Motor neuron (in vitro differentiated cells): ENCODE results near the gene PHLDA1. TPM values are rescaled to one million over a fixed set of nuclear protein-coding genes. Genes with fewer than 3 reads are reported as not detected.

Experiments used
- ATAC-seq, 8 experiments: fragments of 200-7000 bp; cut with Tn5 transposase; replicated peaks in 6 of 8; 2 replicates each; pipeline ENCODE4 v1.8.0; 2021; ENCODE audit warnings: mild to moderate bottlenecking in 8 of 8, moderate library complexity in 8 of 8
- H3K27ac ChIP-seq, 2 donors: fragments of 250-450 bp; sonication (Bioruptor Pico); 2 replicates each; pipeline ENCODE4 v1.9.0; 2021; ENCODE audit warnings: antibody characterized with exemption in 2 of 2, mild to moderate bottlenecking in 2 of 2, moderate library complexity in 1 of 2
- H3K4me1 ChIP-seq, 2 donors: fragments of 250-450 bp; sonication (Bioruptor Pico); replicated peaks in 1 of 2; 2 replicates each; pipeline ENCODE4 v1.6.1; 2021; ENCODE audit warnings: antibody characterized with exemption in 2 of 2, mild to moderate bottlenecking in 2 of 2, moderate library complexity in 1 of 2
- H3K4me3 ChIP-seq, 5 donors: fragments of 250-450 bp; sonication (Bioruptor Pico); 2 replicates each; pipeline ENCODE4 v1.9.0; 2021; ENCODE audit warnings: antibody characterized with exemption in 5 of 5, mild to moderate bottlenecking in 5 of 5, moderate library complexity in 4 of 5
- WGBS, 10 experiments: fragments of 450-650 bp; shearing (Covaris generic); methylation state at CpG; one replicate each; pipeline ENCODE4 v1.0.0; 2022; 5-methylcytosine and 5-hydroxymethylcytosine counted together
- in situ Hi-C, 9 experiments: fragments of 400-800 bp; cut with MboI; loops; one replicate each; pipeline ENCODE4 v1.15.0; 2021; ENCODE audit warnings: low sequenced_read_pairs in 9 of 9, low pct_unique_long_range_greater_than_20kb in 2 of 9; ENCODE audit not compliant: unreplicated experiment in 9 of 9
- total RNA-seq, 8 experiments: library from RNA; unstranded; fragments of 300-600 nt; gene quantifications; 2 replicates each; pipeline versions ENCODE4 v1.2.3 to v1.2.4, GENCODE V29; 2022

Gene PHLDA1
- total RNA-seq, 8 experiments from 2014 or later, result 2.7 to 69.4 (median 16.5) TPM

DNA sequence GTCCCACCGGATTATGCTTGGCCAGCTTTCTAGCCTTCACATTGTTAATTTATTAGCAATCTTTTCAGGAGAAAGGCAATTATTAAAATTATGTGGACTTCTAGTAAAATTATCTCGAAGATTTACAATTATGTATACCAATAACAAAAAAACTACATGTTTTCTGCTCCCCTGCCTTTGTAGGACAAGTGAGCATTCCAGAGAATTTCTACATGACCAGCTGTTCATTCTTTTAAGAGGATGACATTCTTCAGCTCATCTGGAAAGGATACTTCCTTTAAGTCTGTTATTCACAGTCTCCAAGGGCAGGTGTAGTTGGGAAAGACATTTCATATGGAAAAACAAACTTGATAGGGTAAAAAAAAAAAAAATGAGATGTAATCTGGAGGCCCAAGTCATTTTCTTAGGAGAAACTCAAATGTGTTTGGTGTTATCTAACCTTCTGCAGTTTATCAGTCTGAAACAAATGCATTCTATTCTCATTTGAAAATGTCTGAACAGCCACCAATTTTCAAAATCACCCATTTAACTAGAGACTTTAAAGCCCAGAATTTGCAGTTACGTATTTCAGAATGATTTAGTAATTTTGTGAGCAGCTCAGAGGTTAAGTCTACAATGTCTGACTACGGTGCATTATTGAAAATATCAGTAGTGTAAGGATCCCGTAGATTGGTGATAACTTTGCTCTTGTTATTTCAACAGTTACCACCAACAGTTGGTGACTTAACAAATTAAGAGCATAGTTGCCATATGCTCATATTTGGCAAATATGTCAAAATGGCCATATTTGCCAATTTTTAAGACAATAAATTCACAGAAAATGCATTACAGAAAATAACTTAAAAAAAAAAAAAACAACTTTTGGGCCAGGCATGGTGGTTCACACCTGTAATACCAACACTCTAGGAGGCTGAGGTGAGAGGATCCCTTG is 1.8 kb upstream of the PHLDA1 start:
- no peak for ATAC-seq
- peaks cover 12 to 13% of the 10 kb centered on the region in 2 donors for H3K4me1 ChIP-seq
- peak overlapping the region; percentile 53 to 91 (median 60) for H3K4me3 ChIP-seq
- WGBS, 10 experiments, result 0 to 100% (median 71%) methylated on average over 1 to 5 of the region's 5 CpGs
- H3K27ac ChIP-seq, result no peak overlapping the region
- in situ Hi-C loops, result loop anchor here (10.0 to 25.0 kb wide), 3 partner anchors 471 to 499 kb away; no protein-coding TSS in a partner anchor

- Histone ChIP-seq H3K4me3 (peak overlapping the region; percentile 53 to 91 (median 60)), H3K4me1 (peaks cover 12 to 16% of the 10 kb centered on the region in 2 donors), H3K27ac (peak overlapping the region; percentile 83 to 84)
- WGBS, 10 experiments, result 0 to 15% (median 6%) methylated on average over 3 to 35 of the region's 58 CpGs
- peak in 5 of 8 experiments; percentile 0 to 42 (median 34) for ATAC-seq
- in situ Hi-C loops, result loop anchor here (10.0 to 25.0 kb wide), 3 partner anchors 470 to 498 kb away; no protein-coding TSS in a partner anchor
These were observed 736 bp upstream of the PHLDA1 start for GRCh38 chr12:76032043-76032981.

- WGBS, 10 experiments, result 0% methylated on average over 1 to 21 of the region's 26 CpGs; no CpG with 5 or more reads in 6 of the 10 experiments
- Histone ChIP-seq H3K4me3 (peak overlapping the region; percentile 53 to 91 (median 60)), H3K27ac (peak overlapping the region; percentile 83 to 84), H3K4me1 (peaks cover 15 to 22% of the 10 kb centered on the region in 2 donors)
- ATAC-seq, result peak in 5 of 8 experiments; percentile 16 to 46 (median 20)
- in situ Hi-C loops, result loop anchor here (10.0 to 25.0 kb wide), 3 partner anchors 469 to 496 kb away; no protein-coding TSS in a partner anchor
These were observed 529 bp downstream of the PHLDA1 start for GRCh38 chr12:76031081-76031413.

- peak overlapping the region; percentile 53 to 91 (median 60) for H3K4me3 ChIP-seq
- peaks cover 15 to 24% of the 10 kb centered on the region in 2 donors for H3K4me1 ChIP-seq
- in situ Hi-C loops, result loop anchor here (10.0 to 25.0 kb wide), 3 partner anchors 468 to 496 kb away; no protein-coding TSS in a partner anchor
- WGBS, 10 experiments, result 0% methylated on average over 5 of the region's 40 CpGs; no CpG with 5 or more reads in 9 of the 10 experiments
- ATAC-seq, result peak; percentile 0 to 20 (median 8)
- H3K27ac ChIP-seq, result peak overlapping the region; percentile 83 to 84
These were observed 1.1 kb downstream of the PHLDA1 start for GRCh38 chr12:76030341-76031080.

DNA sequence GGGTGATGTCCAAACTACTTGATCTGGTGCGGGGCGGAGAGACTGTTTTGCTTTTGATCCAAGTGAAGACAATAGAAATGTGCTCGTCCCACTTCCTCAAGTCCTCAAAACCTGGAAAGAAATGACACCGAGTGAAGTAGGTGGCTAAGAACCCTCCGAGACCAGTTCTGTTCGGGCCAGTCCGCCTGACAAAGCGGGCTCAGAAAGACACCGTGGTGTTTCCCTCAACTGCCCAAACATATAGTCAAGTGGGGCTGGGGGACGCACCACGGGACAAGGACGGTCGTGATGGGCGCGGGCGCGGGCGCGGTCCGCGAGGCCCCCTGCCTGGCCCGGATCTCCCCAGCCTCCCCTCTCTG is 1.6 kb downstream of the PHLDA1 start:
- WGBS, 10 experiments, result 0 to 10% (median 0%) methylated on average over 1 to 12 of the region's 22 CpGs; no CpG with 5 or more reads in 3 of the 10 experiments
- peaks cover 12 to 28% of the 10 kb centered on the region in 2 donors for H3K4me1 ChIP-seq
- peak overlapping the region in 1 of 2 donors; percentile 83 for H3K27ac ChIP-seq
- in situ Hi-C loops, result loop anchor here (10.0 to 25.0 kb wide), 4 partner anchors 205 to 495 kb away; no protein-coding TSS in a partner anchor
- peak in 4 of 8 experiments; percentile 1 to 7 (median 4) for ATAC-seq
- H3K4me3 ChIP-seq, result peak overlapping the region; percentile 53 to 91 (median 60)

DNA sequence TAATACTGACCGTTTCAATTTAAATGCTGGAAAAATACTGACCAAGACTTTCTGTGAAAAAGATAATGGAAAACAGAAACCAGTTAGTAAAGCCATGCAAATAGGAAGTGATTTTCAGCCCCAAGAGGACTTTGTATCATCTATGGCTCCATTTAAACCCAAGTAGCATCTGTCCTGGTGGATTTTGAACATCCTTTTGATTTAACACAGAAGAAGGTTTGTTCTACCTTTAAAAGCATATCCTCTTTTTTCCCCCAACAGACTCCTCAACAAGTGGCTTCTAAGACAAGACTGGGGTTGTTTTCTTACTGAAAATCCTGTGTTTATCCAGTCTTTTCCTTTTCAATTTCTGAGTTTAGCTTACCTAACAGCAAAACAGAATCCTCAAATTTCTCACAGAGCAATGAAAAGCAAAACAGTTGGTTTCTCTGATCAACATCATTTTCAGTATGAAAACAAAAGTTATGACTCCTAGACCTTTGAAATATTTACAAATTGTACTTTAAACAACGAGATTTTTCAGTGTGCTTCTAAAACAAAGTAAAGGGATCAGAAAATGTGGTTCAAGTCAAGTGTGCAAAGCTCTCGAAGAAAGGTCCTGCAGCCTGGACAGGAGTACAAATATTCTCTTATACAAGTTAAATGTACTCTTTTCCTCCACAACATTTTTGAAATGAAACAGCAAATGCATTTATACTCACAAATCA is 2.9 kb downstream of the PHLDA1 start:
- peak overlapping the region; percentile 53 to 91 (median 60) for H3K4me3 ChIP-seq
- peaks cover 12 to 27% of the 10 kb centered on the region in 2 donors for H3K4me1 ChIP-seq
- in situ Hi-C loops, result loop anchor here in 7 of 9 experiments (10.0 to 25.0 kb wide), 3 partner anchors 204 to 491 kb away; no protein-coding TSS in a partner anchor
- no peak overlapping the region for H3K27ac ChIP-seq
- 0 to 78% (median 27%) methylated on average over 2 to 3 of the region's 3 CpGs for whole genome bisulfite sequencing, 10 experiments
- no peak for ATAC-seq

GRCh38 chr12:76026643-76027063 is 4.9 kb downstream of the PHLDA1 start:
- no peak for ATAC-seq
- 44 to 100% (median 67%) methylated on average over 1 of the region's 1 CpG; no CpG with 5 or more reads in 3 of the 10 experiments for WGBS, 10 experiments
- no peak overlapping the region for H3K27ac ChIP-seq
- peaks cover 8 to 17% of the 10 kb centered on the region in 2 donors for H3K4me1 ChIP-seq
- H3K4me3 ChIP-seq, result no peak overlapping the region
- in situ Hi-C loops, result loop anchor here in 7 of 9 experiments (10.0 to 25.0 kb wide), 3 partner anchors 202 to 489 kb away; no protein-coding TSS in a partner anchor

- H3K4me3 ChIP-seq, result no peak overlapping the region
- ATAC-seq, result peak in 1 of 8 experiments; percentile 6
- in situ Hi-C loops, result loop anchor here in 7 of 9 experiments (10.0 to 25.0 kb wide), 3 partner anchors 201 to 489 kb away; no protein-coding TSS in a partner anchor
- H3K27ac ChIP-seq, result no peak overlapping the region
- peaks cover 8 to 17% of the 10 kb centered on the region in 2 donors for H3K4me1 ChIP-seq
- WGBS, 10 experiments, result 35 to 100% (median 76%) methylated on average over 1 to 7 of the region's 7 CpGs
These were observed 5.7 kb downstream of the PHLDA1 start for GRCh38 chr12:76025601-76026575.

DNA sequence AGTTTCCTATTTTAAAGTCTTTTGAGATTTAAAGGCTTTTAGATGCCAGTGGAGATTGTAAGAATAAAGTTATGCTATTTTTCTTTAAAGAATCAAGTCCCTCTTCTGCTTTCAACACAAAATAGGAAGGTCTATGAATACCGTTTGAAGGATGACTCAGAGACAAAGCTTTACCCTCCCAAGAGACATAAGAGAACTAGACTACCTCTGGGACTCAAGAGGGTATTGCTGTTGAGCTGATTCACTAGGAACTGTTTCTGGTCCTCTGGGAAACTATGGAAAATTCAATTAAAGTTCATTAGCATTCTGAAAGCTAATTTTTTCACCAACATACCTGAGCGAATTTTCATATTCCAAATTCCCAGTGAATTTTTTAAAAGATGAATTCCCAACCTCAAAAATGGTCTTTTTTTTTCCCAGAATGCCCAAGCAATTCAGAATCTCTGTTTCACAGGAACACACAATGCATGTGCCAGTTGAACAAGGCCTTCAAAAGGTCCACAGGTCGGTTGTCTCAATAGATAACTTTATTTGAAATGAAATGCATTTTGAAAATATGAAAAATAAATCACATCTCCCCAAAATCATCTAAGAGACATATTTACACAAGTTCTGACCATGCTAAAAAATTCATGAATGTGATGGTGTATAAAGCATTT is 6.5 kb downstream of the PHLDA1 start:
- ATAC-seq, result peak in 5 of 8 experiments; percentile 29 to 71 (median 61)
- WGBS, 10 experiments, result 14 to 88% (median 52%) methylated on average over 1 to 3 of the region's 3 CpGs; no CpG with 5 or more reads in 1 of the 10 experiments
- in situ Hi-C loops, result loop anchor here in 7 of 9 experiments (10.0 to 25.0 kb wide), 3 partner anchors 200 to 488 kb away; no protein-coding TSS in a partner anchor

More for the DNA sequence above, 6.5 kb downstream of the PHLDA1 start:
- Histone ChIP-seq H3K27ac (no peak overlapping the region), H3K4me1 (peaks cover 8 to 17% of the 10 kb centered on the region in 2 donors), H3K4me3 (no peak overlapping the region)
